NCI-H2029 treated with DMSO at 0.1 percent for 48 hours (cell line): ENCODE measurements around the gene RBM34.
"Not testable (repeated sequence)": the region's sequence is repeated elsewhere in the genome, so short reads cannot be mapped to it uniquely, and the experiment has no call there.

Experiments
- DNase-seq: peaks from one replicate; lab custom pipeline; 2025; lab: John Stamatoyannopoulos, UW

Gene RBM34

DNA sequence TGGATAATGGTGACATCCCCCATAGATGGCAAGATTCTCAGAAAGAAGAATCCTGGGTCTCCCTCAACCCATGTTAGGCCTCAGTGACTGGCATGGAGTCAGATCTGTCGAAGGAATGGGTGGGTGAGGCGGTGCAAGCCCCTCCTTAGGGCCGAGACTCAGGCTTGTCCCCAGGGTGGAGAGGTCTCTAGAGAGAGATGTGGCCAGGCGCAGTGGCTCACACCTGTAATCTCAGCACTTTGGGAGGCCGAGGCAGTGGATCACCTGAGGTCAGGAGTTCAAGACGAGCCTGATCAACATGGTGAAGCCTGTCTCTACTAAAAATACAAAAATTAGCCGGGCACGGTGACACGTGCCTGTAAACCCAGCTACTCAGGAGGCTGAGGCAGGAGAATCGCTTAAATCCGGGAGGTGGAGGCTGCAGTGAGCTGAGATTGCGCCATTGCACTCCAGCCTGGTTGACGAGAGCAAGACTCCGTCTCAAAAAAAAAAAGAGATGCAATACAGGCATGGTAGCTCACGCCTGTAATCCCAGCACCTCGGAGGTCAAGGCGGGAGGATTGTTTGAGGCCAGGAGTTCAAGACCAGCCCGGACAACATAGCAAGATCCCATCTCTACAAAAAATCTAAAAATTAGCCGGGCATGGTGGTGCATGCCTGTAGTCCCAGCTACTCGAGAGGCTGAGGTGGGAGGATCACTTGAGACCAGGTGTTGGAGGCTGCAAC, 69.6 kb downstream of the RBM34 start:
- not testable (repeated sequence) for DNase-seq

DNA sequence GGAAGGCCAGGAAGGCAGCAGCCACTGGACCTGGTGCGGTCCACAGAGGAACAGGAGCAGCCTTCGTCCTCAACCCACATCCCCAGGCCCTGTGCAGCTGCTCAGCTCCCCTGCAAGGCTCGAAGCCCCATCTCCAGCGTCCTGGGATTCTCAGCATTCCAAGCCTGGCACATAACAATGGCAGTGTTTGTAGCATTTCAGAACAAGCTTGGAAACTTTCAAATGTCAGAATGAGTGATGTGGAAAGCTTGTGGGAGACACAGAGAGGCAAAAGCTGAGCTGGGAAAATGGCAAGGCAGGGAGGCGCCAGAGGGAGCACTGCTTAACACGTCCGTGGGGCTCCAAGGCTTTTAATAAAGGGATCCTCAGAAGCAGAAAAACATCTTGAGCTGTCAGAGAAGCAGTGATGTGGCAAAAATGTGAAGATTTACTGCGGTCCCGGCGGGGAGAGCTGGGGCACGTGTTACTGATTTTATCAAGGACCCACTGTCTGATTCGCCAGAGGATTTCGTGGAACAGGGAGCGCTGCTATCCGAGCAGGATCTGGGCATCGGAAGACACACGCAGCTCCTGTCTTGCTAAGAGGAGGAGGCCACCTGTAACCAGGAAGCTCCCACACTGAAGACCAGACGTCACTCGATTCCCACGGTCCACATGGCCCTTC, 70.5 kb downstream of the RBM34 start:
- DNase-seq: no peak

DNA sequence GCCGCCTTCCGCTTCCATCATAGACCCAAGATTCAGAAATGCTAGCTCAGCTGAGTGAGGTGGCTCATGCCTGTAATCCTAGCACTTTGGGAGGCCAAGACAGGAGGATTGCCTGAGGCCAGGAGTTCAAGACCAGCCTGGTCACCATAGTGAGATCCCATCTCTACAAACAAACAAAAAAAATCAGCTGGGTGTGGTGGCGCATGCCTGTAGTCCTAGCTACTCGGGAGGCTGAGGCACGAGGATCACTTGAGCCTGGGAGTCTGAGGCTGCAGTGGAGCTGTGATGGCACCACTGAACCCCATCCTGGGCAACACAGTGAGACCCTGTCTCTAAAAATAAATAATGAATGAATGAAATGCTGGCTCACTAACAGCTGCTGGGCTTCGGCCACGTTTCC, 72.1 kb downstream of the RBM34 start:
- no peak for DNase-seq

DNA sequence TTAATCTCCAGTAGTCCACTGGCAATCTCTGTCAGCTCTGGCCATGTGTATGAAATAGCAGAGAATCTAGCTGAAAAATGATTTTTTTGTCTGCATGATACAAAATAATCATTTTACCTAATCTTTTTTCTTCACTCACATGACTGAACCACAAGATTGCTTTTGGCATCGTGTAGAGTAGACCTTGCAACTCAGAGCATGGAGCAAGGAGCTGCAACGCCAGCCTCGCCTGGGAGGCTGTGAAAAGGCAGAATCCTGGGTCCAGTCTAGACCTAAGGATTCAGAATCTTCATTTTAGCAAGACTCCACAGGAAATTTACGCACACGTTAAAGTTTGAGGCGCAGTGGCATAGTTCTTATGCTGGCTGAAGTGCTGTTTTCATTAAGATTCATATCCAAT, 72.6 kb downstream of the RBM34 start:
- no peak for DNase-seq

DNA sequence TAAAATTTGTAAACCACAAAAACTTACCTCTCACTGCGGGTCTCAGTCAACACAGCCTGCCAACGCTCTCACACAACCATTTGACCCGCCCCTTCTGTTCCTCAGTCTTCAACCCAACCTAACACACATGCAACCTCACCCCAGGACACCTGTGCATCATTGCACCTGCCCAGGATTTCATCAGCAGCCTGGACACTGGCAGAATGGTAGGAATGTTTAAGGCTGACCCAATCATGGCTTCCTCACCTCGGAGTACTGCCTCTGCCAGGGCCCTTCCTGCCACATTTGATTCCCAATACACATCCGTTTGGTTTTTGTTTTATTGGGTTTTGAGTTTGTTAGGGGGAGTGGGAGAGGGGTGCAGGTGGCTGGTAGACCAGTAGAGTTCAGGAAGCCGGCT, 73.1 kb downstream of the RBM34 start:
- DNase-seq: no peak

DNA sequence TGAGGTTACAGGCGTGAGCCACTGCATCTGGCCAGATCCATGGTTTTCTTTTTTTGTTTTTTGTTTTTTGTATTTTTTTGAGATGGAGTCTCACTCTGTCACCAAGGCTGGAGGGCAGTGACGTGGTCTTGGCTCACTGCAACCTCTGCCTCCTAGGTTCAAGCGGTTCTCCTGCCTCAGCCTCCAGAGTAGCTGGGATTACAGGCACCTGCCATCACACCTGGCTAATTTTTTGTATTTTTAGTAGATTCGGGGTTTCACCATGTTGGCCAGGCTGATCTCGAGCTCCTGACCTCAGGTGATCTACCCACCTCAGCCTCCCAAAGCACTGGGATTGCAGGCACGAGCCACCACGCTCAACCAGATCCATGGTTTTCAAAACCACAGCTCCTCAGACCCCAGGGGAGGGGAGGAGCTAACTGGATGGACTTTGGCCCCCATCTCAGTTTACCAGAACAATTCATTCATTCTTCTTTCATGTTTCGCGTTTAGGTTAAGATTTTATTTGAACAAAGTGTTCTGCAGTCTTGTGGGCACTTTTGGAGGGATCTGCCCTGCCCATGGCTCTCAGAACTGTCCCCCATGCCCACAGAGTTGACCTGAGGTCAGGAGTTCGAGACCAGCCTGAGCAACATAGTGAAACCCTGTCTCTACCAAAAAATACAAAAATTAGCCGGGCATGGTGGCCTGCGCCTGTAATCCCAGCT, 75.5 kb downstream of the RBM34 start:
- not testable (repeated sequence) for DNase-seq
